Upper lobe of right lung (tissue), 1 donor: ENCODE data around the gene DENND1B. TPM values are rescaled to one million over a fixed set of nuclear protein-coding genes. Genes with fewer than 3 reads are reported as not detected.
"Not testable (repeated sequence)": the region's sequence is repeated elsewhere in the genome, so short reads cannot be mapped to it uniquely, and the experiment has no call there.

Experiments used
- ATAC-seq: fragments of 200-7000 bp; cut with Tn5 transposase; one replicate; pipeline ENCODE4 v1.9.1; 2020; ENCODE audit warnings: mild to moderate bottlenecking, moderate library complexity
- DNase-seq: peaks from one replicate; pipeline ENCODE4 v3.0.0-alpha.2; 2020
- H3K27ac ChIP-seq: fragments of 200-600 bp; one replicate; pipeline ENCODE4 v1.8.0; 2022
- H3K27me3 ChIP-seq: fragments of 200-600 bp; one replicate; pipeline ENCODE4 v1.8.0; 2022; ENCODE audit warnings: mild to moderate bottlenecking
- H3K36me3 ChIP-seq: fragments of 200-600 bp; one replicate; pipeline ENCODE4 v1.8.0; 2022
- H3K4me1 ChIP-seq: fragments of 200-600 bp; one replicate; pipeline ENCODE4 v1.8.0; 2022
- H3K4me3 ChIP-seq: fragments of 200-600 bp; one replicate; pipeline ENCODE4 v1.8.0; 2022; ENCODE audit warnings: mild to moderate bottlenecking
- H3K9me3 ChIP-seq: fragments of 200-600 bp; one replicate; pipeline ENCODE4 v1.8.0; 2022
- intact Hi-C: fragments of 100-400 bp; cut with DNase I; formaldehyde crosslinking; loops from one replicate; pipeline ENCODE4 v1.11.0; 2022
- total RNA-seq: library from RNA; stranded (reverse); fragmentation: NEBNext Ultra II Directional; extraction: Animal tissue kit (Norgen Biotek cat#: 25700); gene quantifications from one replicate; pipeline ENCODE4 v1.2.1, GENCODE V29; 2021
- TF ChIP-seq, protein P1 (sequence below): fragments of 200-600 bp; IDR thresholded peaks from one replicate; pipeline ENCODE4 v1.8.0; 2022; ENCODE audit warnings: antibody characterized with exemption
- donor health status: DM: no; HTN: yes; CAD: no; lungs with severe emphysema.

DENND1B gene
- total RNA-seq, 1 donor from 2014 or later = 20.1 TPM

- Histone ChIP-seq H3K4me3 (no peak overlapping the region), H3K27ac (no peak overlapping the region), H3K9me3 (no peaks in the 10 kb centered on the region), H3K27me3 (no peaks in the 10 kb centered on the region), H3K4me1 (no peaks in the 10 kb centered on the region), H3K36me3 (peaks cover 8% of the 10 kb centered on the region)
- intact Hi-C loops = no loop called here
- ATAC-seq (no peak), DNase-seq (no peak)
- TF ChIP-seq, protein P1, sequence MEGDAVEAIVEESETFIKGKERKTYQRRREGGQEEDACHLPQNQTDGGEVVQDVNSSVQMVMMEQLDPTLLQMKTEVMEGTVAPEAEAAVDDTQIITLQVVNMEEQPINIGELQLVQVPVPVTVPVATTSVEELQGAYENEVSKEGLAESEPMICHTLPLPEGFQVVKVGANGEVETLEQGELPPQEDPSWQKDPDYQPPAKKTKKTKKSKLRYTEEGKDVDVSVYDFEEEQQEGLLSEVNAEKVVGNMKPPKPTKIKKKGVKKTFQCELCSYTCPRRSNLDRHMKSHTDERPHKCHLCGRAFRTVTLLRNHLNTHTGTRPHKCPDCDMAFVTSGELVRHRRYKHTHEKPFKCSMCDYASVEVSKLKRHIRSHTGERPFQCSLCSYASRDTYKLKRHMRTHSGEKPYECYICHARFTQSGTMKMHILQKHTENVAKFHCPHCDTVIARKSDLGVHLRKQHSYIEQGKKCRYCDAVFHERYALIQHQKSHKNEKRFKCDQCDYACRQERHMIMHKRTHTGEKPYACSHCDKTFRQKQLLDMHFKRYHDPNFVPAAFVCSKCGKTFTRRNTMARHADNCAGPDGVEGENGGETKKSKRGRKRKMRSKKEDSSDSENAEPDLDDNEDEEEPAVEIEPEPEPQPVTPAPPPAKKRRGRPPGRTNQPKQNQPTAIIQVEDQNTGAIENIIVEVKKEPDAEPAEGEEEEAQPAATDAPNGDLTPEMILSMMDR = no peak
These were observed 179.9 kb downstream of the DENND1B start for GRCh38 chr1:197595304-197595904.

GRCh38 chr1:197590687-197591086 lies 184.6 kb downstream of the DENND1B start:
- Histone ChIP-seq H3K4me1 (no peaks in the 10 kb centered on the region), H3K27me3 (no peaks in the 10 kb centered on the region), H3K9me3 (no peaks in the 10 kb centered on the region), H3K36me3 (peaks cover 10% of the 10 kb centered on the region), H3K4me3 (no peak overlapping the region), H3K27ac (no peak overlapping the region)
- DNase-seq (no peak), ATAC-seq (no peak)
- TF ChIP-seq, protein P1 = no peak
- intact Hi-C loops = no loop called here

GRCh38 chr1:197585809-197586208 lies 189.5 kb downstream of the DENND1B start:
- Histone ChIP-seq H3K4me1 (no peaks in the 10 kb centered on the region), H3K36me3 (peaks cover 9% of the 10 kb centered on the region), H3K9me3 (no peaks in the 10 kb centered on the region), H3K4me3 (no peak overlapping the region), H3K27me3 (no peaks in the 10 kb centered on the region), H3K27ac (no peak overlapping the region)
- ATAC-seq = no peak
- DNase-seq = no peak
- TF ChIP-seq, protein P1 = no peak
- intact Hi-C loops = no loop called here

DNA sequence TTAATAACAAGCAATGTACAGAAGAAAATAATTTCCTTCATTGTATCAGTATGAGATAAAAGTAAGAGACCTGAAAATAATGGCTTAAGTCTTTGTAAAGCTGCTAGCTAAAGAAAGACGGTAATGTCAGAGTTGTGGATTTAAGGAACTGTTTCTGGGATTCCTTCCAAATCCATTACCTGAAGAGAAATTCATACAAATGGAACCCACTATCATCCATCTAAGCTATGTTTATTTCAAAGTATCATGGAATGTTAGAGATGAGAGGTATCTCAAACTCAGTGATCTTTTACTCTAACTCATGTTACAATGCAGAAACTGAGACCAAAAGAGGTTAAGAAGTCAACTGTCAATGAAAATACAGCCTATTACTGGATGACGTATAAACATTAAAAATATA lies 197.7 kb downstream of the DENND1B start:
- H3K27ac ChIP-seq = no peak overlapping the region
- no peaks in the 10 kb centered on the region for H3K4me1 ChIP-seq
- no peaks in the 10 kb centered on the region for H3K36me3 ChIP-seq
- H3K9me3 ChIP-seq = no peaks in the 10 kb centered on the region
- ATAC-seq (no peak), DNase-seq (no peak)
- no peak overlapping the region for H3K4me3 ChIP-seq
- H3K27me3 ChIP-seq = no peaks in the 10 kb centered on the region
- intact Hi-C loops = no loop called here
- TF ChIP-seq, protein P1 = no peak

DNA sequence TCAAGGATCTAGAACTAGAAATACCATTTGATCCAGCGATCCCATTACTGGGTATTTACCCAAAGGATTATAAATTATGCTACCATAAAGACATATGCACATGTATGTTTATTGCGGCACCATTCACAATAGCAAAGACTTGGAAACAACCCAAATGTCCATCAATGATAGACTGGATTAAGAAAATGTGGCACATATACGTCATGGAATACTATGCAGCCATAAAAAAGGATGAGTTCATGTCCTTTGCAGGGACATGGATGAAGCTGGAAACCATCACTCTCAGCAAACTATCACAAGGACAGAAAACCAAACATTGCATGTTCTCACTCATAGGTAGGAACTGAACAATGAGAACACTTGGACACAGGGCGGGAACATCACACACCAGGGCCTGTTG lies 199.7 kb downstream of the DENND1B start:
- ATAC-seq, DNase-seq, intact Hi-C loops, H3K27me3 ChIP-seq, H3K9me3 ChIP-seq, H3K4me1 ChIP-seq, H3K36me3 ChIP-seq, H3K4me3 ChIP-seq, H3K27ac ChIP-seq: not testable (repeated sequence)

DNA sequence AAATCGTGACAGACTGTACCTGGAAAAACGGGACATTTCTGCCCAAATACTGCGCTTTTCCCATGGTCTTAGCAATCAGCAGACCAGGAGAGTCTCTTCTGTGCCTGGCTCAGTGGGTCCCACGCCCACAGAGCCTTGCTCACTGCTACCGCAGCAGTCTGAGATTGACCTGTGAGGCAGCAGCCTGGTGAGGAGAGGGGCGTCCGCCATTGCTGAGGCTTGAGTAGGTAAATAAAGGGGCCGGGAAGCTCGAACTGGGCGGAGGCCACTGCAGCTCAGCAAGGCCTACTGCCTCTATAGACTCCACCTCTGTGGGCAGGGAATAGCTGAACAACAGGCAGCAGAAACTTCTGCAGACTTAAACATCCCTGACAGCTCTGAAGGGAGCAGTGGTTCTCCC lies 203.1 kb downstream of the DENND1B start:
- intact Hi-C loops = no loop called here
- DNase-seq = no peak
- no peaks in the 10 kb centered on the region for H3K4me1 ChIP-seq
- no peak for ATAC-seq
- peaks cover 15% of the 10 kb centered on the region for H3K9me3 ChIP-seq
- H3K27me3 ChIP-seq = no peaks in the 10 kb centered on the region
- no peaks in the 10 kb centered on the region for H3K36me3 ChIP-seq
- no peak overlapping the region for H3K4me3 ChIP-seq
- H3K27ac ChIP-seq = no peak overlapping the region
- TF ChIP-seq, protein P1 = no peak
